Testis (tissue), 2 donors: ENCODE results near the gene CPT2.

Source experiments
- POLR2A ChIP-seq: fragments of 450-650 bp; IDR thresholded peaks from one replicate; pipeline ENCODE4 v1.6.1; 2017; ENCODE audit warnings: antibody characterized with exemption, mild to moderate bottlenecking, moderate library complexity
- TF ChIP-seq, protein P1 (sequence below), 3 experiments: fragments of 450-650 bp in 2 of 3; fragments of 200-600 bp in 1 of 3; sonication (generic) in 1 of 3; IDR thresholded peaks; one replicate each; pipeline ENCODE4 v1.5.1; 2016 to 2019; ENCODE audit warnings: antibody characterized with exemption in 3 of 3, mild to moderate bottlenecking in 2 of 3, moderate library complexity in 1 of 3

DNA sequence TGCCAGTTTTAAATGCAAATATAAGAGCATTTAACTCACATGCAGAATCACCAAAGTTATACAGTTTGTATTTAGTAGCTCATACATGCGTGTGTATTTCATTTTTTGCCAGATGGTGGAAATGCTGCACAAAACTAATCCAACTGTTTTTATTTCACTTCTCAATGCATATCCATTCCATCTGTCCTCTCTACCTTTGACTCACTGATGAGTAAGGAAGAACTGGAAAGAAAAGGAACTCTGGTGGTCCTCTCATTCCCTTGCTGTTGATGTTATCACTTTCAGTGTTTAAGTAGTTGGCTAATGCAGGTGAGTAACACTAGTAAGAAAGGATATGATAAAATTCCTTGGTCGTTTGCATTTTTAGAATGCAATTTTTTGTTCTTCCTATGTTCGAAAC lies 48.5 kb upstream of the CPT2 start:
- TF ChIP-seq, protein P1, sequence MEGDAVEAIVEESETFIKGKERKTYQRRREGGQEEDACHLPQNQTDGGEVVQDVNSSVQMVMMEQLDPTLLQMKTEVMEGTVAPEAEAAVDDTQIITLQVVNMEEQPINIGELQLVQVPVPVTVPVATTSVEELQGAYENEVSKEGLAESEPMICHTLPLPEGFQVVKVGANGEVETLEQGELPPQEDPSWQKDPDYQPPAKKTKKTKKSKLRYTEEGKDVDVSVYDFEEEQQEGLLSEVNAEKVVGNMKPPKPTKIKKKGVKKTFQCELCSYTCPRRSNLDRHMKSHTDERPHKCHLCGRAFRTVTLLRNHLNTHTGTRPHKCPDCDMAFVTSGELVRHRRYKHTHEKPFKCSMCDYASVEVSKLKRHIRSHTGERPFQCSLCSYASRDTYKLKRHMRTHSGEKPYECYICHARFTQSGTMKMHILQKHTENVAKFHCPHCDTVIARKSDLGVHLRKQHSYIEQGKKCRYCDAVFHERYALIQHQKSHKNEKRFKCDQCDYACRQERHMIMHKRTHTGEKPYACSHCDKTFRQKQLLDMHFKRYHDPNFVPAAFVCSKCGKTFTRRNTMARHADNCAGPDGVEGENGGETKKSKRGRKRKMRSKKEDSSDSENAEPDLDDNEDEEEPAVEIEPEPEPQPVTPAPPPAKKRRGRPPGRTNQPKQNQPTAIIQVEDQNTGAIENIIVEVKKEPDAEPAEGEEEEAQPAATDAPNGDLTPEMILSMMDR (IDR thresholded peaks at IDR 0.05) = no peak
- no peak for TF ChIP-seq POLR2A
